Parathyroid adenoma (tissue), 2 donors: Measurements from ENCODE around the gene GGTLC2.
"Not testable (repeated sequence)": the region's sequence is repeated elsewhere in the genome, so short reads cannot be mapped to it uniquely, and the experiment has no call there.

Experiments used
- H2AFZ ChIP-seq: fragments of 300-600 bp; sonication (generic); one replicate; pipeline ENCODE4 v1.7.0; 2017; ENCODE audit warnings: antibody characterized with exemption, mild to moderate bottlenecking
- H3K27ac ChIP-seq: fragments of 300-600 bp; sonication (generic); one replicate; pipeline ENCODE4 v1.7.0; 2017
- H3K27me3 ChIP-seq: fragments of 300-600 bp; sonication (generic); one replicate; pipeline ENCODE4 v1.7.0; 2017; ENCODE audit warnings: low read length; ENCODE audit not compliant: control insufficient read depth, insufficient read depth
- H3K36me3 ChIP-seq: fragments of 300-600 bp; sonication (generic); one replicate; pipeline ENCODE4 v1.7.0; 2017; ENCODE audit warnings: low read length; ENCODE audit not compliant: control insufficient read depth, insufficient read depth
- H3K4me1 ChIP-seq: fragments of 300-600 bp; sonication (generic); one replicate; pipeline ENCODE4 v1.7.0; 2017; ENCODE audit warnings: control low read depth
- H3K4me2 ChIP-seq: fragments of 300-600 bp; sonication (generic); one replicate; pipeline ENCODE4 v1.7.0; 2017; ENCODE audit warnings: low read length
- H3K4me3 ChIP-seq: fragments of 300-600 bp; sonication (generic); one replicate; pipeline ENCODE4 v1.7.0; 2017; ENCODE audit warnings: low read depth, low read length
- H3K79me2 ChIP-seq: fragments of 300-600 bp; sonication (generic); one replicate; pipeline ENCODE4 v1.7.0; 2017; ENCODE audit warnings: control low read depth
- H3K9ac ChIP-seq: fragments of 300-600 bp; sonication (generic); one replicate; pipeline ENCODE4 v1.7.0; 2017; ENCODE audit warnings: mild to moderate bottlenecking
- H3K9me3 ChIP-seq: fragments of 300-600 bp; sonication (generic); one replicate; pipeline ENCODE4 v1.7.0; 2017; ENCODE audit warnings: low read length; ENCODE audit not compliant: control insufficient read depth
- TF ChIP-seq, protein P1 (sequence below): fragments of 300-600 bp; sonication (generic); IDR thresholded peaks from one replicate; pipeline ENCODE4 v1.7.0; 2017; ENCODE audit warnings: antibody characterized with exemption, mild to moderate bottlenecking
- donor health status: primary hyperparathyroidism.

GGTLC2 gene

GRCh38 chr22:22682807-22683667 is 38.6 kb downstream of the GGTLC2 start:
- Histone ChIP-seq H3K4me3 (no peak overlapping the region), H3K79me2 (no peaks in the 10 kb centered on the region), H3K36me3 (no peaks in the 10 kb centered on the region), H3K27ac (no peak overlapping the region), H3K4me1 (no peaks in the 10 kb centered on the region), H3K9me3 (no peaks in the 10 kb centered on the region), H3K9ac (no peak overlapping the region), H2AFZ (no peak overlapping the region), H3K27me3 (no peaks in the 10 kb centered on the region), H3K4me2 (no peak overlapping the region)
- TF ChIP-seq, protein P1, sequence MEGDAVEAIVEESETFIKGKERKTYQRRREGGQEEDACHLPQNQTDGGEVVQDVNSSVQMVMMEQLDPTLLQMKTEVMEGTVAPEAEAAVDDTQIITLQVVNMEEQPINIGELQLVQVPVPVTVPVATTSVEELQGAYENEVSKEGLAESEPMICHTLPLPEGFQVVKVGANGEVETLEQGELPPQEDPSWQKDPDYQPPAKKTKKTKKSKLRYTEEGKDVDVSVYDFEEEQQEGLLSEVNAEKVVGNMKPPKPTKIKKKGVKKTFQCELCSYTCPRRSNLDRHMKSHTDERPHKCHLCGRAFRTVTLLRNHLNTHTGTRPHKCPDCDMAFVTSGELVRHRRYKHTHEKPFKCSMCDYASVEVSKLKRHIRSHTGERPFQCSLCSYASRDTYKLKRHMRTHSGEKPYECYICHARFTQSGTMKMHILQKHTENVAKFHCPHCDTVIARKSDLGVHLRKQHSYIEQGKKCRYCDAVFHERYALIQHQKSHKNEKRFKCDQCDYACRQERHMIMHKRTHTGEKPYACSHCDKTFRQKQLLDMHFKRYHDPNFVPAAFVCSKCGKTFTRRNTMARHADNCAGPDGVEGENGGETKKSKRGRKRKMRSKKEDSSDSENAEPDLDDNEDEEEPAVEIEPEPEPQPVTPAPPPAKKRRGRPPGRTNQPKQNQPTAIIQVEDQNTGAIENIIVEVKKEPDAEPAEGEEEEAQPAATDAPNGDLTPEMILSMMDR = no peak

DNA sequence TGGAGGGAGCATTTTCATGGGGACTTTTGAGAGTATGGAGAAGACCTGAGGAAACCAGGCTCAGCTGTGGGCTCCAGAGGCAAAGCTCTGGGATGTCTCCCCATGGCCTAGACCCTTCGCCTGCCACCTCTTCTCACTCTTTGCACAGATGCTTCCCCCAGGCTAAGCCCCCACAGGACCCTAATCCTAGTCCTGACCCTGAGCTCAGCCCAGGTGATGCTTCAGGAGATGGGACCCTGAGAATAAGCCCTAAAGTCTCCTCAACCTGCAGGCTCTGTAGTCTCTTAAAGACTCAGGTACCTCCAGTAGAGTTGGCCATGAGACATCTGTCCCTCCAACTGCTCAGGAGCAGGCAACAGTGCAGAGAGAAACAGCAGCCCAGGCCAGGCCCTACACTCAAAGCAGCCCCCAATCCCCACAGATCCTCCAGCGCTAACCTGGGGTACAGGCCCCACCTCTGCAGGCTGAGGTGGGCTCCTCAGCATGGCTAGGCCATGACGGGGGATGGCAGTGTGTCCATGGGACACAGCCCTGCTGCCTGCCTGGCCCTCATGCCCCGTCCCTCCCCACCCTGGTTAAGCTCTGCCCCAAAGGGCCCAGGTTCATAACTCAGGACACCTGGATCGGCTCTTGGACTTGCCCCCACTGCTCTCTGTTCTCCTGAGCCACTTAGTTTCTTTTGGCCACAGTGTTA is 39.4 kb downstream of the GGTLC2 start:
- H3K9me3 ChIP-seq = no peaks in the 10 kb centered on the region
- H3K79me2 ChIP-seq = no peaks in the 10 kb centered on the region
- H3K36me3 ChIP-seq = no peaks in the 10 kb centered on the region
- H2AFZ ChIP-seq = no peak overlapping the region
- H3K4me3 ChIP-seq = no peak overlapping the region
- no peaks in the 10 kb centered on the region for H3K27me3 ChIP-seq
- no peak overlapping the region for H3K9ac ChIP-seq
- no peak overlapping the region for H3K27ac ChIP-seq
- TF ChIP-seq, protein P1 = no peak
- H3K4me2 ChIP-seq = no peak overlapping the region
- no peaks in the 10 kb centered on the region for H3K4me1 ChIP-seq

DNA sequence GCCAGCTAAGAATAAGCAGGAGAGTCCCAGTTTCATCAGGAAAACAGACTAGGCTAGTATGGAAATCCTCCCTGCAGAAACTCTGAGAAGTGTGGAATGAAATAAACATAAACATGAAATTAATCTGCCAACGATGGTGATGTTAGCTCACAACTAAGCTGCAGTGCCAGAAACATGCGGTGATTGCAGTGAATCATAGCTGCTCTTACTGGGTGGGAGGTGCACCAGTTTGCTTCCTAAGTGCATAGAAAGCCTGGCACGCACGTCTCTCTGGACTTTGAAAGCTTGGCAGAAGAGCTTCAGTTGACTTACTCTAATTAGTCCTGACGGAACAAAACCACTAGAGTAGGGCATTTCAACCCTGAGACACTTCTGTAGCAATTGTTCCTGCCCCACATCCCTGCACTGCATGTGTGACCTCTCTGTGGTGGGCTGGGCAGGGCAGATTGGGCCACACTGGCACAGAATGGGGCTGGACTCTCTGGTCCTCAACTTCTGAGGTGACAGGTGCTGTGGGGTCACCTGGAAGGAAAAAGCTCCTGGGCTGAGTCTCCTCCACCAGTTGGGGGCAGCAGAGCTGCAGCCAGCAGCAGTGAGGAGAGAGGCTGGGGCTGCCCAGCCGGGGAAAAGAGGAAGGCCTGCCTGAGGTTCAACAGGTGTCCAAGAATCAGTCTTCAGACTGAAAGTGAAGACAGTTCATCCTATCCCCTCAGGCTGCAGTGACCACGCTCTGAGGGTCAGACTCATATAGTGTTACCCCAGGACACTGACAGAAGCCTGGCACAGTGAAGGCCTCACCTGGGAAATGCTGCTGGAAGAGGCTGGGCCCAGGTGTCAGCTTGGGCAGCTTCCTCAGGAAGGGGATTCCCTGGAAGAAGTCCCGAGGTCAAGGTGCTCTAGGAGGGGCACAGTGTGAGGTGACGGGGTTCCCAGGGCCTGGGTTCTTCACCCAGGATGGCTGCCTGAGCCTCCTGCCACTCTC is 40.5 kb downstream of the GGTLC2 start:
- no peaks in the 10 kb centered on the region for H3K4me1 ChIP-seq
- H3K27ac ChIP-seq = no peak overlapping the region
- H3K4me2 ChIP-seq = no peak overlapping the region
- no peak overlapping the region for H3K9ac ChIP-seq
- no peaks in the 10 kb centered on the region for H3K79me2 ChIP-seq
- TF ChIP-seq, protein P1 = no peak
- no peak overlapping the region for H2AFZ ChIP-seq
- H3K4me3 ChIP-seq = no peak overlapping the region
- no peaks in the 10 kb centered on the region for H3K27me3 ChIP-seq
- no peaks in the 10 kb centered on the region for H3K9me3 ChIP-seq
- H3K36me3 ChIP-seq = no peaks in the 10 kb centered on the region

GRCh38 chr22:22685586-22685985 is 41.2 kb downstream of the GGTLC2 start:
- Histone ChIP-seq H2AFZ (no peak overlapping the region), H3K27ac (no peak overlapping the region), H3K9ac (no peak overlapping the region), H3K4me3 (no peak overlapping the region), H3K4me1 (no peaks in the 10 kb centered on the region), H3K27me3 (no peaks in the 10 kb centered on the region), H3K79me2 (no peaks in the 10 kb centered on the region), H3K36me3 (no peaks in the 10 kb centered on the region), H3K9me3 (no peaks in the 10 kb centered on the region), H3K4me2 (no peak overlapping the region)
- TF ChIP-seq, protein P1 = no peak

- not testable (repeated sequence) for H3K4me3 ChIP-seq, H3K4me2 ChIP-seq, H3K9ac ChIP-seq, H3K79me2 ChIP-seq, H3K36me3 ChIP-seq, H3K9me3 ChIP-seq, H3K27ac ChIP-seq, H2AFZ ChIP-seq, H3K27me3 ChIP-seq, H3K4me1 ChIP-seq
Observed at GRCh38 chr22:22686202-22687115, 42.0 kb downstream of the GGTLC2 start.
